ENCODE measurements around the gene EML2. TPM values are rescaled to one million over a fixed set of nuclear protein-coding genes. Genes with fewer than 3 reads are reported as not detected.

Gene EML2
- total RNA-seq, 2 donors from 2014 or later = 117 to 184 TPM

GRCh38 chr19:45613926-45614725 lies 25.1 kb downstream of the EML2 start:
- ATAC-seq (replicated peaks) = peak; percentile 93
- peaks cover 100% of the 10 kb centered on the region for H3K36me3 Mint-ChIP-seq (ENCODE audit: low read depth)
- no peaks in the 10 kb centered on the region for H3K27me3 Mint-ChIP-seq
- H3K4me1 Mint-ChIP-seq = peaks cover 19% of the 10 kb centered on the region
- no peaks in the 10 kb centered on the region for H3K9me3 Mint-ChIP-seq
- H3K27ac Mint-ChIP-seq = peak overlapping the region; percentile 98
- H3K4me3 Mint-ChIP-seq = peak overlapping the region; percentile 89

- Mint-ChIP-seq H3K36me3 (ENCODE audit: low read depth) (peaks cover 54% of the 10 kb centered on the region), H3K4me3 (no peak overlapping the region), H3K9me3 (no peaks in the 10 kb centered on the region), H3K27me3 (no peaks in the 10 kb centered on the region), H3K27ac (peak overlapping the region; percentile 36), H3K4me1 (peaks cover 4% of the 10 kb centered on the region)
- no peak for ATAC-seq (replicated peaks)
Measured at GRCh38 chr19:45608948-45609347, 30.2 kb downstream of the EML2 start.

GRCh38 chr19:45607071-45608029 lies 31.8 kb downstream of the EML2 start:
- H3K4me3 Mint-ChIP-seq = peak overlapping the region; percentile 52
- no peaks in the 10 kb centered on the region for H3K4me1 Mint-ChIP-seq
- H3K36me3 Mint-ChIP-seq (ENCODE audit: low read depth) = peaks cover 38% of the 10 kb centered on the region
- no peaks in the 10 kb centered on the region for H3K9me3 Mint-ChIP-seq
- H3K27me3 Mint-ChIP-seq = peaks cover 9% of the 10 kb centered on the region
- peak; percentile 70 for ATAC-seq (replicated peaks)
- H3K27ac Mint-ChIP-seq = peak overlapping the region; percentile 91

GRCh38 chr19:45601524-45602374 lies 37.4 kb downstream of the EML2 start, which contains the start of gene GPR4:
TSS of gene GPR4 (minus strand) at chr19:45602212. CDS start at chr19:45591866, 10,346 bp downstream.
- Mint-ChIP-seq H3K27ac (peak within 1 kb of the TSS; percentile 58), H3K4me3 (peak within 1 kb of the TSS; percentile 9), H3K9me3 (no peaks in the 10 kb centered on the region), H3K27me3 (peaks cover 56% of the 10 kb centered on the region), H3K36me3 (ENCODE audit: low read depth) (peaks cover 9% of the 10 kb centered on the region), H3K4me1 (peaks cover 20% of the 10 kb centered on the region)
- no peak for ATAC-seq (replicated peaks)

GRCh38 chr19:45601115-45601514 lies 38.1 kb downstream of the EML2 start:
- ATAC-seq (replicated peaks) = no peak
- Mint-ChIP-seq H3K9me3 (no peaks in the 10 kb centered on the region), H3K36me3 (ENCODE audit: low read depth) (peaks cover 9% of the 10 kb centered on the region), H3K4me1 (peaks cover 20% of the 10 kb centered on the region), H3K27me3 (peaks cover 62% of the 10 kb centered on the region), H3K27ac (peak overlapping the region; percentile 58), H3K4me3 (peak overlapping the region; percentile 9)

GRCh38 chr19:45600340-45600885 lies 38.8 kb downstream of the EML2 start:
- H3K4me3 Mint-ChIP-seq = no peak overlapping the region
- H3K36me3 Mint-ChIP-seq (ENCODE audit: low read depth) = peaks cover 9% of the 10 kb centered on the region
- H3K4me1 Mint-ChIP-seq = peaks cover 20% of the 10 kb centered on the region

GRCh38 chr19:45599286-45599685 lies 39.9 kb downstream of the EML2 start:
- H3K27me3 Mint-ChIP-seq = peaks cover 66% of the 10 kb centered on the region
- no peak overlapping the region for H3K4me3 Mint-ChIP-seq
- H3K36me3 Mint-ChIP-seq (ENCODE audit: low read depth) = peaks cover 9% of the 10 kb centered on the region
- H3K4me1 Mint-ChIP-seq = peaks cover 20% of the 10 kb centered on the region
- H3K27ac Mint-ChIP-seq = no peak overlapping the region
- no peak for ATAC-seq (replicated peaks)
- no peaks in the 10 kb centered on the region for H3K9me3 Mint-ChIP-seq

More at GRCh38 chr19:45600340-45600885, 38.8 kb downstream of the EML2 start:
- Mint-ChIP-seq H3K27ac (no peak overlapping the region), H3K9me3 (no peaks in the 10 kb centered on the region), H3K27me3 (peaks cover 64% of the 10 kb centered on the region)
- no peak for ATAC-seq (replicated peaks)

GRCh38 chr19:45598267-45599001 lies 40.8 kb downstream of the EML2 start:
- Mint-ChIP-seq H3K9me3 (no peaks in the 10 kb centered on the region), H3K36me3 (ENCODE audit: low read depth) (peaks cover 9% of the 10 kb centered on the region), H3K4me1 (peaks cover 20% of the 10 kb centered on the region), H3K27ac (no peak overlapping the region), H3K4me3 (peak overlapping the region; percentile 63), H3K27me3 (peaks cover 65% of the 10 kb centered on the region)
- peak; percentile 40 for ATAC-seq (replicated peaks)

- ATAC-seq (replicated peaks) = no peak
- Mint-ChIP-seq H3K36me3 (ENCODE audit: low read depth) (peaks cover 9% of the 10 kb centered on the region), H3K9me3 (no peaks in the 10 kb centered on the region), H3K4me3 (peak overlapping the region; percentile 63), H3K27ac (no peak overlapping the region), H3K27me3 (peaks cover 59% of the 10 kb centered on the region), H3K4me1 (peaks cover 20% of the 10 kb centered on the region)
Measured at GRCh38 chr19:45597425-45598111, 41.6 kb downstream of the EML2 start.

GRCh38 chr19:45595814-45596213 lies 43.4 kb downstream of the EML2 start:
- ATAC-seq (replicated peaks) = no peak
- Mint-ChIP-seq H3K9me3 (no peaks in the 10 kb centered on the region), H3K4me3 (no peak overlapping the region), H3K27me3 (peaks cover 51% of the 10 kb centered on the region), H3K27ac (no peak overlapping the region), H3K4me1 (peaks cover 17% of the 10 kb centered on the region), H3K36me3 (ENCODE audit: low read depth) (no peaks in the 10 kb centered on the region)

GRCh38 chr19:45593520-45593919 lies 45.7 kb downstream of the EML2 start:
- H3K4me1 Mint-ChIP-seq = peaks cover 7% of the 10 kb centered on the region
- no peaks in the 10 kb centered on the region for H3K36me3 Mint-ChIP-seq (ENCODE audit: low read depth)
- no peak overlapping the region for H3K4me3 Mint-ChIP-seq
- ATAC-seq (replicated peaks) = no peak
- no peaks in the 10 kb centered on the region for H3K9me3 Mint-ChIP-seq
- H3K27me3 Mint-ChIP-seq = peaks cover 37% of the 10 kb centered on the region
- H3K27ac Mint-ChIP-seq = no peak overlapping the region

GRCh38 chr19:45592366-45592765 lies 46.8 kb downstream of the EML2 start:
- Mint-ChIP-seq H3K36me3 (ENCODE audit: low read depth) (no peaks in the 10 kb centered on the region), H3K27ac (peak overlapping the region; percentile 40), H3K4me1 (peaks cover 6% of the 10 kb centered on the region), H3K4me3 (no peak overlapping the region), H3K9me3 (no peaks in the 10 kb centered on the region), H3K27me3 (peaks cover 28% of the 10 kb centered on the region)
- ATAC-seq (replicated peaks) = no peak

- no peak overlapping the region for H3K27ac Mint-ChIP-seq
- no peaks in the 10 kb centered on the region for H3K36me3 Mint-ChIP-seq (ENCODE audit: low read depth)
- ATAC-seq (replicated peaks) = no peak
- H3K4me1 Mint-ChIP-seq = peaks cover 6% of the 10 kb centered on the region
- no peak overlapping the region for H3K4me3 Mint-ChIP-seq
- no peaks in the 10 kb centered on the region for H3K9me3 Mint-ChIP-seq
- peaks cover 22% of the 10 kb centered on the region for H3K27me3 Mint-ChIP-seq
Measured at GRCh38 chr19:45591638-45592005, 47.6 kb downstream of the EML2 start.

Measured in activated T-helper 17 cell treated with anti-CD3 and anti-CD28 coated beads, Interleukin-2, amount 50 U/mL, for 72 hours (primary cell).